HL-60/S4 treated with retinoic acid at 250 ng/mL for 4 days and 3 days (cell line): ENCODE results near the gene FAM193A.
"Not testable (repeated sequence)": the region's sequence is repeated elsewhere in the genome, so short reads cannot be mapped to it uniquely, and the experiment has no call there.

Experiments
- in situ Hi-C: fragments of 300-500 bp; cut with MboI; formaldehyde crosslinking; loops from 2 replicates; pipeline ENCODE4 v1.7.0; 2022; ENCODE audit warnings: low sequenced_read_pairs

The FAM193A gene

DNA sequence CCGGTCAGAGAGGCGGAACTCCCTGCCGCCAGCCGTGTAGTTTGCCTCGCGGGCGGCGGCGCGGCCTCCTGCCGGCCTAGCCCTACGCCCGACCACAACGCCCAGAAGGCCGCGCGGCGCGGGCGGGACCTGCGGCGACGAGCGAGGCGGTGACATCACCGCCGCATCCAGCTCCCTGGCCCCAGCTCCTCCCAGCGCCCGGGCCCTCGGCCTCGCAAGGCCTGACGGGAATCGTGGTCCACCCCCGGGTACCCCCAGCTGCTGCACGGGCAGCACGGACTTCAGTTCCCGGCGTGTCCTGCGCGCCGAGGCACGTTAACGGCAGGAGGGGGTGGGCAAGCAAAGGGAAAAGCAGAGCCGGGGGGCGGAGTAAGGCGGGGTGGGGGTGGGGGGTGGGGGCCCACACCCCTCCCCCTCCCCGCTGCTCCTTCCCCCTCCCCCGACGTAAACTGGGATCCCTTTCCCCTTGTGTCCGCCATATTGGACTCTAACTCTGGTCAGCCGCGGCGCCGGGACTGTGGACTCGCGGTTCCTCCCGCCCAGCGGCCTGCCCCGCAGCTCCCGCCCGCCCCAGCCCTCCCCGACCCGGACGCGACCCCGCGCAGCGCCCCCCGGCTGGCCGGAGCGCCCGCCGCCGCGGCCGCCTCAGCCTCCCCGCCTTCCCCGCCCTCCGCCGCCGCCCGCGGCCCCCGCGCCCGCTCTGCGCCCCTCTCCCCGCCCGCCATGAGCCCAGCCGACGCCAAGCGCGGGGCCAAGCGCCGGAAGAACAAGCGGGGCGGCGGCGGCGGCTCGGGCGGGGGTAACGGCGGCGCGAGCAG is at the start of gene FAM193A:
Gene FAM193A, plus strand, starts transcription at position 455 of the 818 bp plus-strand sequence. Its CDS starts 269 bp downstream, at position 724.
- in situ Hi-C loops, result no loop called here

DNA sequence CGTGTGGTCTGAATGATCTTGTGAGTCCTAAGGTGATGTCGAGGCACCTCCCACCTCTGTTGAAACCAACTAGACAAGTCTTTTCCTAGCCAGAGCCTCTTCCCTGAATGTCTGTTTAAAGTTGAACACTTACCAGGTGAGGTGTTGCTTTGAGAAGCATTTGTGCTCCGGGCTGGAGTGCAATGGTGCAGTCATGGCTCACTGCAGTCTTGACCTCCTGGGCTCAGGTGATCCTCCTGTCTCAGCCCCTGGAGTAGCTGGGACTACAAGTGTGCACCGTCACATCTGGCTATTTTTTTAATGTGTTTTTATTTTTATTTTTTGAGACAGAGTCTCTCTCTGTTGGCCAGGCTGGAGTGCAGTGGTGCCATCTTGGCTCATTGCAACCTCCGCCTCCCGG is 49.5 kb upstream of the FAM193A start:
- in situ Hi-C loops, result no loop called here

GRCh38 chr4:2487632-2488031 is 48.8 kb upstream of the FAM193A start:
- in situ Hi-C loops, result no loop called here

DNA sequence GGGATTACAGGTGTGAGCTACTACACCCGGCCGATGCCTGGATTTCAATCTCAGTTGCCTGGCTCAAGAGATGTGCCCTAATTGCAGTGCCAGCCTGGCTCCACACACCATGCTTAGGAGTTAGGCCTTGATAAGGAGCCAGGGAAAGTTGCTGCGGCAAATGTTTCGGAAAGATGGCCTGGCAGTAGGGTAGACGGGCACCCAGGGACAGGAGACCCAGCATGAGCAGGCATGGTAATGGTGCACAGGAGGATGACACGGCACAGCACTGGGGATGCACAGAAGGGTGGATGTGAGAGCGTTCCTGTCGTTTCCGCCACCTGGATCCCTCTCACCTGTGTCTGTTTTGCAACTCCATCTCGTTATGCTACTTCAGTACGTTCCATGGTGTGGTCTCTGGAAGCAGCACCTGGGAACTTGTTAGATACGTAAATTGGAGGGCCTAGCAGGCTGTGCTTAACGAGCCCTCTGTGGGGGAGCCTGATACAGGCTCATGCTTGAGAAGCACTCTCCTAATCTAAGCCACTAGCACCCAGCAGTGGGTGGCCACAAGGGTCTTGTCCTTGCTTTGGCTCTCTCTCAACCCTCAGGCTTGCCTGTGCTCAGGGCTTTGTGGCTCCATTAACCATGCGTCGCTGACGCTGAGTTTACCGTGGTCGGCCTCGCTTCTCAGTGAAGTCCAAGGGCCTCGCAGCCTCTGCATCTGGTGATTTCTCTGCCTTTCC is 47.2 kb upstream of the FAM193A start:
- in situ Hi-C loops, result no loop called here

DNA sequence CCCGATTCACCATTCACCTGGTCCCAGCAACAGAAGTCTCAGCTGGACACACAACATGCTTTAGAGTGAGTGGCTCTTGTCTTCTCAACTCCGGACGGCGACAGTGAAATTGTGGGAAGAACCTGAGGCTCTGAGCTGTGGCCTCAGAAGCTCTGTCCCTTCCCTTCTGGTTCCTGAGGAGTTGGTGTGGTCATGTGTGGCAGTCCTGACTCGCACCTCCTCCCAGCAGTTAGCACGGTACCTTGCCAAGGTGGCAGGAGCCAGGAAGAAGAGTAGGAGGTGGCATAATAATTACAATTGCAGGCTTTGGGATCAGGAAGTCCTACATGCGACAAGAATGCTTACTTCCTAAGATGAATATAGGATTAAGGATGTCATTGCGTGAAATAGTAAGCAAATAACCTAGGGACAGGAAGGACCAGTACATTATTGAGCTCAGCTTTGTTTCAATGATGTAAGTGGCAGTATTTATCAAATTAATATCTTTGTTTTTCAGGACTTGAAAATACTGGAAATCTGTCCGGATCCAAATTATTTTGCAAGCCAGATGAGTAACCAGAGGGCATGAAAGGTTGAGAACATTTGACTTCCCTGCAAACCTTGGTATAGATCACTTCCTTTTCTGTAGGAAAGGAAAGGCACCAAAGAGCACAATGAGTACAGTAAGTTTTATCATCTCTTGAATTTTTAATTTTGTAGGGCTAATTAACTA is 46.5 kb upstream of the FAM193A start:
- in situ Hi-C loops, result no loop called here

- in situ Hi-C loops, result no loop called here
Measured at GRCh38 chr4:2492970-2493369, 43.5 kb upstream of the FAM193A start.

- in situ Hi-C loops, result no loop called here
Measured at GRCh38 chr4:2494992-2495391, 41.5 kb upstream of the FAM193A start.

GRCh38 chr4:2497324-2497723 is 39.1 kb upstream of the FAM193A start:
- in situ Hi-C loops, result no loop called here

DNA sequence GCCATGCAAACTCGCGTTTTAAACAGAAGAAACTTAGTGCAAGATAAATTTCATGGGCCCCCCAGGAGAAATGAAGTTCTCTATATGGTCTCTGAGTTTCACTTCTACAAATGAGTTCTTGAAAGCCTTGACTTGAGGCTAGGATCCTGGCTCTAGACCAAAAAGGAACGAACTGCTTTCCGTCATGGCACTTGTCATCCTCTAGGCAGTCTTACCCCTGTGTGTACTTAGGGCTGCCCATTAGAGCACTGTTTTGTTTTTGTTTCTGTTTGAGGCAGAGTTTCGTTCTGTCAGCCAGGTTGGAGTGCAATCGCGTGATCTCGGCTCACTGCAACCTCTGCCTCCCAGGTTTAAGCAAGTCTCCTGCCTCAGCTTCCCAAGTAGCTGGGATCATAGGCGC is 38.5 kb upstream of the FAM193A start:
- in situ Hi-C loops, result no loop called here

GRCh38 chr4:2500547-2500946 is 35.9 kb upstream of the FAM193A start:
- in situ Hi-C loops, result no loop called here

- in situ Hi-C loops, result no loop called here
Measured at GRCh38 chr4:2501034-2501594, 35.3 kb upstream of the FAM193A start.

- in situ Hi-C loops, result no loop called here
Measured at GRCh38 chr4:2503809-2504208, 32.6 kb upstream of the FAM193A start.

DNA sequence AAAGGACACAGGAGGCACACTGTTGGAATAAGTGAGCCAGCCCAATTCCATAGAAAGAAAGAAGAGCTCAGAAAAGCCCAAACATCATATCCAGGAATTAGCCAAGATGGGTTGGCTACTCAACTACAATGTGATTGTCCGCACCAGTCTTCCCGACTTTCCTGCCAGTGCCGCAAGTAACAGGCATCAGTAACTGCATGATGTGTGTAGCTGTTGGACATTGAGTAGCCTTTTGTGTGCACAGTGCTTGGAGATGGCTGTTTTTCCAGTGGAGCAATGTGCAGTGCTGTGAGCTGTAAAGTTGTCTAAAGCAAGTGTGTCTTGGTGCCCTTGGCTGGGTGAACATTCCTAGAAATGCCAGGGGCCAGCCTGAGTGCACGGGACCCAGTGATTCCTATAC is 29.2 kb upstream of the FAM193A start:
- in situ Hi-C loops, result no loop called here

- in situ Hi-C loops, result no loop called here
Measured at GRCh38 chr4:2507855-2508254, 28.6 kb upstream of the FAM193A start.

GRCh38 chr4:2510351-2511259 is 25.8 kb upstream of the FAM193A start:
- in situ Hi-C loops, result no loop called here

GRCh38 chr4:2511645-2512131 is 24.8 kb upstream of the FAM193A start:
- in situ Hi-C loops, result no loop called here

GRCh38 chr4:2512396-2513135 is 23.9 kb upstream of the FAM193A start:
- in situ Hi-C loops, result no loop called here

DNA sequence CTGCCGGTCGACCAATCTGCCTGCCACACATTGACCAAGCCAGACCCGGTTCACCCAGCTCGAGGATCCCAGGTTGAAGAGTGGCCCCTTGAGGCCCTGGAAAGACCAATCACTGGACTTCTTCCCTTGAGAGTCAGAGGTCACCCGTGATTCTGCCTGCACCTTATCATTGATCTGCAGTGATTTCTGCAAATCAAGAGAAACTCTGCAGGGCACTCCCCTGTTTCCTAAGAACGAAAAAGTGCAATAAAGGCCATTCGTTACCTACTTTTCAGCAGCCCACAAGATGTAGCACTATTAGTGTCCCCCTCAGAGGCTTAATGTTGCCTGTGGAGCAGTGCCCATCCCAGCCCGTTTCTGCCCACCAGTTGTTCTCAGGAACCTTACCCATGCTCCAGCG is 22.3 kb upstream of the FAM193A start:
- in situ Hi-C loops, result not testable (repeated sequence)

DNA sequence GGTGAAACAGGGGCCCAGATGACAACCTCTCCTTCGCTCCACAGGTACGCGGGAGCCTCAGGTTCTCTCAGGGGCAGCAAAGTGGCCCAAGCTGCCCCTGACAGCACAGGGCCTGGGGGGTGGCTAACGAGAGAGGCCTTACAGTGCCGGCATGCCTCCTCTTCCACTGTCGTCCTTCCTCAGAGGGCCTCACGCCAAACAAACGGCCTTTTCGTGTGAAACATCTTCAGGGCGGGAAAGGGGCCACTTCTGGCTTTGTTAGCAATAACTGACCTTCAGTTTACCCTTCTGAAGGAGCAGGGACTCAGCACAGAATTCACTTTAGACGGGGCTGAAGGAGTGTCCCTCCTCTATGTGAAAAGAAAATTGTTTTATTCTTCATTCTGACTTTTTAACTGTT is 21.5 kb upstream of the FAM193A start:
- in situ Hi-C loops, result not testable (repeated sequence)
